ENCODE data around the gene HPCA.

HPCA gene

GRCh38 chr1:32871364-32872191 is 14.7 kb upstream of the HPCA start:
- DNase-seq (ENCODE audit: low read depth): no peak

- no peak for DNase-seq (ENCODE audit: low read depth)
These were observed 14.2 kb upstream of the HPCA start for GRCh38 chr1:32872192-32872460.

- no peak for DNase-seq (ENCODE audit: low read depth)
These were observed 12.8 kb upstream of the HPCA start for GRCh38 chr1:32873484-32873883.

- no peak for DNase-seq (ENCODE audit: low read depth)
These were observed 11.2 kb upstream of the HPCA start for GRCh38 chr1:32874860-32875752.

GRCh38 chr1:32876341-32877210 is 9.7 kb upstream of the HPCA start:
- no peak for DNase-seq (ENCODE audit: low read depth)

GRCh38 chr1:32877211-32878110 is 8.8 kb upstream of the HPCA start:
- DNase-seq (ENCODE audit: low read depth): no peak

GRCh38 chr1:32878183-32878582 is 8.1 kb upstream of the HPCA start:
- no peak for DNase-seq (ENCODE audit: low read depth)

GRCh38 chr1:32878637-32879041 is 7.7 kb upstream of the HPCA start:
- no peak for DNase-seq (ENCODE audit: low read depth)

- DNase-seq (ENCODE audit: low read depth): no peak
These were observed 5.0 kb upstream of the HPCA start for GRCh38 chr1:32881291-32881690.

- no peak for DNase-seq (ENCODE audit: low read depth)
These were observed 4.1 kb upstream of the HPCA start for GRCh38 chr1:32881871-32882850.

GRCh38 chr1:32883338-32884031 is 2.8 kb upstream of the HPCA start:
- no peak for DNase-seq (ENCODE audit: low read depth)

GRCh38 chr1:32884032-32884372 is 2.3 kb upstream of the HPCA start:
- no peak for DNase-seq (ENCODE audit: low read depth)

- no peak for DNase-seq (ENCODE audit: low read depth)
These were observed 1.6 kb upstream of the HPCA start for GRCh38 chr1:32884726-32885125.

- DNase-seq (ENCODE audit: low read depth): no peak
These were observed 651 bp upstream of the HPCA start for GRCh38 chr1:32885676-32886003.

GRCh38 chr1:32886828-32887414 is 630 bp downstream of the HPCA start:
- DNase-seq (ENCODE audit: low read depth): no peak

GRCh38 chr1:32887623-32888022 is 1.3 kb downstream of the HPCA start:
- no peak for DNase-seq (ENCODE audit: low read depth)

- no peak for DNase-seq (ENCODE audit: low read depth)
These were observed 1.8 kb downstream of the HPCA start for GRCh38 chr1:32888134-32888533.

GRCh38 chr1:32888677-32889420 is 2.6 kb downstream of the HPCA start:
- no peak for DNase-seq (ENCODE audit: low read depth)
